HL-60 (cell line): ENCODE data around the gene KIAA1671.

Experiments used
- DNase-seq, 2 experiments: peaks; one replicate each; pipeline ENCODE4 v3.0.0-alpha.2; 2010 to 2020; ENCODE audit warnings: low read depth in 1 of 2, low spot score in 1 of 2
- H3K27ac ChIP-seq: fragments of 250-450 bp; sonication (Bioruptor Pico); replicated peaks from 2 replicates; pipeline ENCODE4 v1.5.1; 2020; ENCODE audit warnings: mild to moderate bottlenecking, moderate library complexity
- H3K27me3 ChIP-seq: fragments of 250-450 bp; sonication (Bioruptor Pico); 2 replicates; pipeline ENCODE4 v1.5.1; 2021; ENCODE audit warnings: mild to moderate bottlenecking, moderate library complexity; ENCODE audit not compliant: insufficient read depth, poor library complexity, severe bottlenecking
- H3K4me3 ChIP-seq: replicated peaks from 2 replicates; pipeline ENCODE4 v1.5.1; 2011; ENCODE audit warnings: mild to moderate bottlenecking, control low read depth, low read length; ENCODE audit not compliant: insufficient read depth
- CTCF ChIP-seq: IDR thresholded peaks from one replicate; pipeline ENCODE4 v1.5.1; 2011; ENCODE audit warnings: low read length, control low read depth, inconsistent platforms; ENCODE audit not compliant: insufficient read depth
- GABPA ChIP-seq: IDR thresholded peaks from 2 replicates; pipeline ENCODE4 v1.6.1; 2012; ENCODE audit warnings: low read depth
- POLR2AphosphoS5 ChIP-seq: IDR thresholded peaks from 2 replicates; pipeline ENCODE4 v1.6.1; 2012; ENCODE audit warnings: low read depth
- REST ChIP-seq: IDR thresholded peaks from 2 replicates; pipeline ENCODE4 v1.6.1; 2012; ENCODE audit warnings: low read depth; ENCODE audit not compliant: insufficient replicate concordance
- SPI1 ChIP-seq: IDR thresholded peaks from 2 replicates; pipeline ENCODE4 v1.6.1; 2012; ENCODE audit warnings: low read depth, mild to moderate bottlenecking, borderline replicate concordance

KIAA1671 gene

GRCh38 chr22:25091458-25091857 is 138.9 kb downstream of the KIAA1671 start:
- TF ChIP-seq SPI1 (no peak), GABPA (no peak), POLR2AphosphoS5 (no peak), REST (no peak), CTCF (no peak)
- Histone ChIP-seq H3K27me3 (no peaks in the 10 kb centered on the region), H3K27ac (no peak overlapping the region), H3K4me3 (no peak overlapping the region)
- DNase-seq = no peak

- no peak for DNase-seq
- H3K27me3 ChIP-seq = no peaks in the 10 kb centered on the region
- H3K27ac ChIP-seq = no peak overlapping the region
- no peak overlapping the region for H3K4me3 ChIP-seq
- TF ChIP-seq GABPA (no peak), REST (no peak), SPI1 (no peak), CTCF (no peak), POLR2AphosphoS5 (no peak)
Observed at GRCh38 chr22:25092119-25092518, 139.6 kb downstream of the KIAA1671 start.

- Histone ChIP-seq H3K27ac (no peak overlapping the region), H3K4me3 (no peak overlapping the region), H3K27me3 (no peaks in the 10 kb centered on the region)
- no peak for DNase-seq
- no peak for TF ChIP-seq REST
- TF ChIP-seq GABPA = no peak
- no peak for TF ChIP-seq POLR2AphosphoS5
- TF ChIP-seq SPI1 = no peak
- no peak for TF ChIP-seq CTCF
Observed at GRCh38 chr22:25094579-25094978, 142.1 kb downstream of the KIAA1671 start.
